Smooth muscle cell of bladder (primary cell): Measurements from ENCODE around the gene CPXM1. TPM values are rescaled to one million over a fixed set of nuclear protein-coding genes. Genes with fewer than 3 reads are reported as not detected.

Source experiments
- total RNA-seq: library from RNA; depleted of rRNA; stranded (reverse); fragments of >200 nt; gene quantifications from 2 replicates; pipeline ENCODE4 v1.2.3, GENCODE V29; 2014

CPXM1 gene
- 0.71 and 1.2 TPM in 2 replicates for total RNA-seq

GRCh38 chr20:2800521-2801285 lies at the start of gene CPXM1:
Gene CPXM1, minus strand, starts transcription at chr20:2800627. Its CDS starts 55 bp downstream, at chr20:2800572.

GRCh38 chr20:2840138-2840966 lies 39.9 kb upstream of the CPXM1 start, which contains the start of the genes PCED1A and VPS16:
Gene PCED1A, minus strand, starts transcription at chr20:2840655. Its CDS starts 743 bp downstream, at chr20:2839912.
Gene VPS16, plus strand, starts transcription at chr20:2840745. Its CDS starts 30 bp downstream, at chr20:2840775.

GRCh38 chr20:2816030-2816582 lies 15.7 kb upstream of the CPXM1 start, which contains the start of gene TMEM239:
Gene TMEM239, plus strand, starts transcription at chr20:2816364. Its CDS starts 191 bp downstream, at chr20:2816555.

GRCh38 chr20:2814587-2815051 lies 14.2 kb upstream of the CPXM1 start, which contains the start of gene C20orf141:
Gene C20orf141, plus strand, starts transcription at chr20:2814987. Its CDS starts 198 bp downstream, at chr20:2815185.

Other genes with a start within 250 kb of the CPXM1 start
- gene NOP56, start 148.0 kb downstream of the CPXM1 start, total RNA-seq, result 118 and 160 TPM in 2 replicates
- gene IDH3B, start 136.4 kb downstream of the CPXM1 start, total RNA-seq, result 79.0 and 98.4 TPM in 2 replicates
- gene EBF4, start 107.8 kb downstream of the CPXM1 start, total RNA-seq, result 0.57 and 1.8 TPM in 2 replicates
- 0.37 TPM in 1 of 2 replicates, not detected in the other for gene C20orf141, start 14.4 kb upstream of the CPXM1 start, total RNA-seq
- gene TMEM239, start 15.7 kb upstream of the CPXM1 start, total RNA-seq, result not detected in 2 replicates
- 17.1 and 26.6 TPM in 2 replicates for gene PCED1A, start 40.0 kb upstream of the CPXM1 start, total RNA-seq
- 72.2 and 72.7 TPM in 2 replicates for gene VPS16, start 40.1 kb upstream of the CPXM1 start, total RNA-seq
- 22.9 and 27.9 TPM in 2 replicates for gene PTPRA, start 72.9 kb upstream of the CPXM1 start, total RNA-seq
- gene GNRH2, start 243.0 kb upstream of the CPXM1 start, total RNA-seq, result 0.09 and 0.57 TPM in 2 replicates
- gene MRPS26, start 245.4 kb upstream of the CPXM1 start, total RNA-seq, result 38.3 and 44.7 TPM in 2 replicates